CD14-positive monocyte (primary cell): Measurements from ENCODE around the gene GRK1. TPM values are rescaled to one million over a fixed set of nuclear protein-coding genes. Genes with fewer than 3 reads are reported as not detected.

Experiments
- DNase-seq, 3 donors: peaks; one replicate each; pipeline ENCODE4 v3.0.0-alpha.2; 2011 to 2022
- H2AFZ ChIP-seq: 2 replicates; pipeline ENCODE4 v1.6.0; 2012; ENCODE audit warnings: mild to moderate bottlenecking, low read depth, low read length, inconsistent platforms; ENCODE audit not compliant: insufficient read depth, poor library complexity, severe bottlenecking
- H3K27ac ChIP-seq, 2 donors: 1 replicate in 1 of 2; 2 replicates in 1 of 2; pipeline ENCODE4 v1.5.1; 2012 to 2013; ENCODE audit warnings: low read length in 2 of 2, control low read depth in 1 of 2, inconsistent platforms in 1 of 2, low read depth in 1 of 2, mild to moderate bottlenecking in 1 of 2
- H3K27me3 ChIP-seq, 2 donors: one replicate each; pipeline versions ENCODE4 v1.6.0 to v1.6.1; 2011 to 2013; ENCODE audit warnings: low read length in 2 of 2; ENCODE audit not compliant: control insufficient read depth in 2 of 2, insufficient read depth in 2 of 2
- H3K36me3 ChIP-seq, 2 donors: replicated peaks in 1 of 2; 1 replicate in 1 of 2; 2 replicates in 1 of 2; pipeline versions ENCODE4 v1.5.1 to v1.6.1; 2012 to 2013; ENCODE audit warnings: low read length in 2 of 2, control low read depth in 1 of 2, inconsistent platforms in 1 of 2, mild to moderate bottlenecking in 1 of 2; ENCODE audit not compliant: insufficient read depth in 2 of 2, control insufficient read depth in 1 of 2
- H3K4me1 ChIP-seq, 2 donors: 1 replicate in 1 of 2; 2 replicates in 1 of 2; pipeline versions ENCODE4 v1.5.1 to v1.6.1; 2012 to 2013; ENCODE audit warnings: low read length in 2 of 2, control low read depth in 1 of 2, inconsistent platforms in 1 of 2, mild to moderate bottlenecking in 1 of 2, moderate library complexity in 1 of 2; ENCODE audit not compliant: insufficient read depth in 2 of 2, control insufficient read depth in 1 of 2
- H3K4me2 ChIP-seq: replicated peaks from 2 replicates; pipeline ENCODE3; 2012; ENCODE audit warnings: low read length, moderate library complexity, mild to moderate bottlenecking; ENCODE audit not compliant: poor library complexity, severe bottlenecking; ENCODE audit errors: extremely low read depth
- H3K4me3 ChIP-seq, 3 experiments: fragments of 200-600 bp in 1 of 3; sonication (generic) in 1 of 3; replicated peaks in 1 of 3; 1 replicate in 2 of 3; 2 replicates in 1 of 3; pipeline ENCODE4 v1.5.1; 2011 to 2013; ENCODE audit warnings: low read length in 3 of 3, mild to moderate bottlenecking in 3 of 3, control low read depth in 2 of 3, low read depth in 2 of 3, inconsistent platforms in 1 of 3, moderate library complexity in 1 of 3
- H3K79me2 ChIP-seq: 2 replicates; pipeline ENCODE4 v1.6.0; 2012; ENCODE audit warnings: mild to moderate bottlenecking, control low read depth, inconsistent platforms, low read length, moderate library complexity; ENCODE audit not compliant: insufficient read depth
- H3K9ac ChIP-seq: 2 replicates; pipeline ENCODE4 v1.6.0; 2017; ENCODE audit warnings: low read length, mild to moderate bottlenecking; ENCODE audit not compliant: insufficient read depth, poor library complexity, severe bottlenecking
- H3K9me3 ChIP-seq, 2 donors: replicated peaks in 1 of 2; 1 replicate in 1 of 2; 2 replicates in 1 of 2; pipeline versions ENCODE4 v1.5.1 to v1.6.1; 2012 to 2013; ENCODE audit warnings: low read length in 2 of 2, control low read depth in 1 of 2; ENCODE audit not compliant: control insufficient read depth in 1 of 2, insufficient read depth in 1 of 2
- H4K20me1 ChIP-seq: 2 replicates; pipeline ENCODE4 v1.6.0; 2012; ENCODE audit warnings: mild to moderate bottlenecking, low read length, control low read depth, moderate library complexity; ENCODE audit not compliant: insufficient read depth
- H3K27ac Mint-ChIP-seq, 7 donors: one replicate each; pipeline ENCODE4 v1.8.0; 2020; ENCODE audit warnings: mild to moderate bottlenecking in 7 of 7, mixed read lengths in 7 of 7, moderate library complexity in 6 of 7, inconsistent platforms in 2 of 7
- H3K27me3 Mint-ChIP-seq, 3 donors: one replicate each; pipeline ENCODE4 v1.8.0; 2021 to 2022; ENCODE audit warnings: low read depth in 3 of 3, mild to moderate bottlenecking in 3 of 3, mixed read lengths in 3 of 3, moderate library complexity in 3 of 3, inconsistent platforms in 1 of 3
- H3K36me3 Mint-ChIP-seq, 2 donors: one replicate each; pipeline ENCODE4 v1.8.0; 2020; ENCODE audit warnings: mixed read lengths in 2 of 2, inconsistent platforms in 1 of 2, mild to moderate bottlenecking in 1 of 2
- H3K4me1 Mint-ChIP-seq: one replicate; pipeline ENCODE4 v1.8.0; 2020; ENCODE audit warnings: mild to moderate bottlenecking, mixed read lengths
- H3K4me3 Mint-ChIP-seq, 2 donors: one replicate each; pipeline ENCODE4 v1.8.0; 2020; ENCODE audit warnings: mild to moderate bottlenecking in 2 of 2, mixed read lengths in 2 of 2, moderate library complexity in 1 of 2
- H3K9me3 Mint-ChIP-seq, 7 donors: one replicate each; pipeline ENCODE4 v1.8.0; 2020 to 2022; ENCODE audit warnings: mixed read lengths in 7 of 7, mild to moderate bottlenecking in 6 of 7, moderate library complexity in 6 of 7, inconsistent platforms in 2 of 7
- WGBS: methylation state at CpG from one replicate; pipeline ENCODE4 v1.1.5; 2013; ENCODE audit warnings: missing lambda C conversion rate; ENCODE audit not compliant: insufficient coverage; 5-methylcytosine and 5-hydroxymethylcytosine counted together
- intact Hi-C, 2 donors: fragments of 100-400 bp; cut with micrococcal nuclease; formaldehyde crosslinking; loops; one replicate each; pipeline versions ENCODE4 v1.15.0 to v1.15.1; 2023
- polyA plus RNA-seq, 3 donors: library from polyadenylated mRNA; depleted of rRNA in 1 of 3; unstranded in 2 of 3; stranded (reverse) in 1 of 3; fragments of 300-500 nt in 2 of 3; fragments of >200 nt in 1 of 3; fragmentation: Illumina TruSeq in 2 of 3; gene quantifications; 1 replicate in 2 of 3; 2 replicates in 1 of 3; pipeline ENCODE4 v1.2.3, GENCODE V29; 2012 to 2021
- TF ChIP-seq, protein P1 (sequence below): fragments of 200-600 bp; IDR thresholded peaks from one replicate; pipeline ENCODE4 v1.8.0; 2022; ENCODE audit warnings: antibody characterized with exemption, mild to moderate bottlenecking

GRK1 gene
- polyA plus RNA-seq, 3 donors, result not detected

DNA sequence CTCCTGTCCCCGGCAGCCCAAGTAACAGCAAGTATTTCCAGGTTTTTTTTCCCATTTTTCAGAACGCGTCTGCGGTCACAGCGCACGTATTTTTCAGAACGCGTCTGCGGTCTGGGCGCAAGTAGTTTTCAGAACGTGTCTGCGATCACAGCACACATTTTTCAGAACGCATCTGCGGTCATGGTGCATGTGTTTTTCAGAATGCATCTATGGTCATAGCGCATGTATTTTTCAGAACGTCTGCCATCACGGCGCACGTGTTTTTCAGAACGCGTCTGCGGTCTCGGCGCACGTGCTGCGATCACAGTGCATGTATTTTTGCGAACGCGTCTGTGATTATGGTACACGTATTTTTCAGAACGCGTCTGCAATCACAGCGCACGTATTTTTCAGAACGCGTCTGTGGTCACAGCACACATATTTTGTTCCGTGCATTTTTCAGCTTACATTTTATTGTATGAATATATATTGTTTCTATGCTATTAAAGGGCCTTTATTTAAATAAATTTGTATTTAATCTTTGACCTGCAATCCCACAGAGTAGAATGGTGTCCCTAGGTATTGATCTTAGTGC, 28.8 kb upstream of the GRK1 start:
- Histone ChIP-seq H3K9me3 (peaks cover 26 to 42% of the 10 kb centered on the region in 2 donors), H3K9ac (no peak overlapping the region), H3K27ac (no peak overlapping the region), H3K36me3 (peaks cover 82 to 91% of the 10 kb centered on the region in 2 donors), H3K27me3 (no peaks in the 10 kb centered on the region), H3K4me2 (no peak overlapping the region), H2AFZ (no peak overlapping the region), H3K4me1 (no peaks in the 10 kb centered on the region), H3K79me2 (no peaks in the 10 kb centered on the region), H3K4me3 (no peak overlapping the region), H4K20me1 (no peaks in the 10 kb centered on the region)
- Mint-ChIP-seq H3K27ac (no peak overlapping the region), H3K4me1 (no peaks in the 10 kb centered on the region), H3K4me3 (no peak overlapping the region), H3K36me3 (peaks cover 85 to 92% of the 10 kb centered on the region in 2 donors), H3K27me3 (no peaks in the 10 kb centered on the region), H3K9me3 (peaks cover 29 to 58% (median 43%) of the 10 kb centered on the region in 7 donors)
- DNase-seq, result no peak
- TF ChIP-seq, protein P1, sequence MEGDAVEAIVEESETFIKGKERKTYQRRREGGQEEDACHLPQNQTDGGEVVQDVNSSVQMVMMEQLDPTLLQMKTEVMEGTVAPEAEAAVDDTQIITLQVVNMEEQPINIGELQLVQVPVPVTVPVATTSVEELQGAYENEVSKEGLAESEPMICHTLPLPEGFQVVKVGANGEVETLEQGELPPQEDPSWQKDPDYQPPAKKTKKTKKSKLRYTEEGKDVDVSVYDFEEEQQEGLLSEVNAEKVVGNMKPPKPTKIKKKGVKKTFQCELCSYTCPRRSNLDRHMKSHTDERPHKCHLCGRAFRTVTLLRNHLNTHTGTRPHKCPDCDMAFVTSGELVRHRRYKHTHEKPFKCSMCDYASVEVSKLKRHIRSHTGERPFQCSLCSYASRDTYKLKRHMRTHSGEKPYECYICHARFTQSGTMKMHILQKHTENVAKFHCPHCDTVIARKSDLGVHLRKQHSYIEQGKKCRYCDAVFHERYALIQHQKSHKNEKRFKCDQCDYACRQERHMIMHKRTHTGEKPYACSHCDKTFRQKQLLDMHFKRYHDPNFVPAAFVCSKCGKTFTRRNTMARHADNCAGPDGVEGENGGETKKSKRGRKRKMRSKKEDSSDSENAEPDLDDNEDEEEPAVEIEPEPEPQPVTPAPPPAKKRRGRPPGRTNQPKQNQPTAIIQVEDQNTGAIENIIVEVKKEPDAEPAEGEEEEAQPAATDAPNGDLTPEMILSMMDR, result no peak
- intact Hi-C loops, result no loop called here
- WGBS, result 98% methylated on average over 29 of the region's 37 CpGs

DNA sequence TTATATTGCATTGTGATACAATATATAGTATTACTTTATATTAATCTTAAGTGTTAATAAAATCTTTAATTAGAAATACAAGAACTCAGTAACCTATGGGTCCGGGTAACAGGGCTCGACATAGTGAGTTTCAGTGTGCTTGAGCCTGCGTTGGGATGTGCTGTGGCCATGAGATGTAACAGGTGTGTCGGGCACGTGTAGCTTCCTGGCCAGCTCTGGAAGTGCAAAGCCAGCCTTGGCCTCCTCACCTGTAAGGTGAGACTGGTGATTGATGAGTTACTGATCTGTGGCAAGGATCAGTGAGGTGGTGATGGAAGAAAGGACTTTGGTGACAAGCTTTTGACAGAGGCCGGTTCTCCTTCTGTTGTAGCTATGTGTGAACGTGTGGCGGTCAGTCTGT, 28.2 kb upstream of the GRK1 start:
- no peak overlapping the region for H3K9ac ChIP-seq
- no peak overlapping the region for H3K4me3 Mint-ChIP-seq
- no peaks in the 10 kb centered on the region for H3K27me3 Mint-ChIP-seq
- 100% methylated on average over 4 of the region's 8 CpGs for WGBS
- DNase-seq, result no peak
- no peak overlapping the region for H2AFZ ChIP-seq
- H3K4me1 Mint-ChIP-seq, result no peaks in the 10 kb centered on the region
- no peaks in the 10 kb centered on the region for H3K27me3 ChIP-seq
- H3K4me1 ChIP-seq, result no peaks in the 10 kb centered on the region
- peaks cover 80 to 86% of the 10 kb centered on the region in 2 donors for H3K36me3 Mint-ChIP-seq
- H3K4me2 ChIP-seq, result no peak overlapping the region
- H3K79me2 ChIP-seq, result no peaks in the 10 kb centered on the region
- peaks cover 77 to 86% of the 10 kb centered on the region in 2 donors for H3K36me3 ChIP-seq
- no peak overlapping the region for H3K27ac ChIP-seq
- peaks cover 29 to 58% (median 43%) of the 10 kb centered on the region in 7 donors for H3K9me3 Mint-ChIP-seq
- TF ChIP-seq, protein P1, result no peak
- intact Hi-C loops, result no loop called here
- H3K27ac Mint-ChIP-seq, result peak overlapping the region in 1 of 7 donors; percentile 72
- no peak overlapping the region for H3K4me3 ChIP-seq
- H4K20me1 ChIP-seq, result no peaks in the 10 kb centered on the region
- peaks cover 26 to 42% of the 10 kb centered on the region in 2 donors for H3K9me3 ChIP-seq
